CD4-positive, alpha-beta T cell treated with Interferon alpha-2 for 1 hour (primary cell): ENCODE data around the gene SHANK1.
"Not testable (repeated sequence)": the region's sequence is repeated elsewhere in the genome, so short reads cannot be mapped to it uniquely, and the experiment has no call there.

ENCODE experiments used
- DNase-seq, 2 donors: peaks; one replicate each; pipeline ENCODE4 v3.0.0-alpha.2; 2020 to 2022

The SHANK1 gene

DNA sequence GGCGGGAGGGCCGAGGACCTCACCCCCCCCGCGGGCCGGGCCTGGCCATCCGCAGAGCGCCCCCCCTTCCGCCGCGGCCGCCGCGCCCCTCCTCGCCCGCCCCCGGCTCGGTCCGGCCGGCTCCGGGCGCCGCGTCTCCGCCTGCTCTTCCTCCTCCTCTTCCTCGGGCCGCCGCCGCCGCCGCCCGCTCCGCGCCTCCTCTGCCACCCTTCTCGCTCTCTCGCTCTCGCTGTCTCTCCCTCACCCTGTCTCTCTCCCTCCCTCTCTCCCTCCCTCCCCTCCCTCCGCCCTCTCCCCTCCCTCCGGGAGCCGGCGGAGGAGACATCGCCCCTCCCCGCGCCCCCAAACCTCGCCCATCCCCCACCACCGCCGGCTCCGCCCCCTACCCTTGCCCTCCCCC, at the start of gene SHANK1:
Gene SHANK1, minus strand, starts transcription at position 237 of the 400 bp plus-strand sequence. CDS start 2,883 bp downstream, outside the sequence.
- DNase-seq: no peak

DNA sequence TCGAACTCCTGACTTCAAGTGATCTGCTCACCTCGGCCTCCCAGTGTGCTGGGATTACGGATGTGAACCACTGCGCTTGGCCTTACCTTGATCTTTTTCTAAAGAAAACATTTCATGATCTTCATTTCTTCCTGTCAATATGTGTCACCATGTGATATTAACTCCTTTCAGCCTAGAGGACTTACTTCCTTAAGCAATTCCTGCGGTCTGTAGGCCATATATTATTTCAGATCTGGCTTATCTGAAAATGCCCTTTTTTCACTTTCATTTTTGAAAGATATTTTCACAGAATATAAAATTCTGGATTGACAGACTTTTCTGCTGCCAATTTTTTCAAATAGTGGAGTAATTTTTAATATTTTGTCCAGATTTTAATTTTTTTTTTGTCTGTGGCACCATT, 48.7 kb upstream of the SHANK1 start:
- no peak for DNase-seq

DNA sequence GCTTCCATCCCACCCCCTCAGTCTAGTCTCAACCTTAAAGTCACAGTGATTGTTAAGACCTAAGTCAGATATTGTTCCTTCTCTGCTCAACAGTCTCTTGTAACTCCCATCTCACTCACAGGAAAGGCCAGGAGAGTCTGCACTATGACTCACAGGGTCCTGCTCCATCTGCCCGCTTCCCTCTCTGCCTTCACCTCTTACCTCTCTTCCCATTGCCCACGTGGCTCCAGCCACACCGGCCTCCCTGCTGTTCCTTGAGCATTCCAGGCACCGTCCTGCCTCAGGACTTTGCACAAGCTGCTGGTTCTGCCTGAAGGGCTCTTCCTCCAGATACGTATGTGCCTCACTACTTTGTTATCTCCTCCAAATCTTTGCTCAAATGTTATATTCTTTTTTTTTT, 47.7 kb upstream of the SHANK1 start:
- not testable (repeated sequence) for DNase-seq

- DNase-seq: not testable (repeated sequence)
Observed at GRCh38 chr19:50766746-50767145, 47.1 kb upstream of the SHANK1 start.

GRCh38 chr19:50764409-50764808, 44.8 kb upstream of the SHANK1 start:
- no peak for DNase-seq

DNA sequence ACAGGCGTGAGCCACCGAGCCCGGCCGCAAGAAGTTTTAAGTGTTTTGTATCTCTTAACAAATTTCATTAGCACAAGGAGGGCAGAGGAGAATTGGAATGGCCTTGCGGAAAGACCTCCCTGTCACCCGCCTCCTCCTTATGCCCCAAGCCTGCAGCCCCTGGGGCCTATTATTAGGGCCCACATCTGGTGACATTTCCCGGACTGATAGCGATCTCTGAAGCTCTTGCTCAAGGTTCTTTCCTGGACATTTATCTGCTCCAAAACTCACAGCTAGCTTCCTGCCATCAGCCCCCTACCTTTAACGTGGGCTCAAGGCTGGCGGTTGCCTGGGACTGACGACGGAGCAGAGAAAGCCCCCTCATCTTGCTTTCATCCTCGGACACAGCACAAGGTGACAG, 43.9 kb upstream of the SHANK1 start:
- not testable (repeated sequence) for DNase-seq

DNA sequence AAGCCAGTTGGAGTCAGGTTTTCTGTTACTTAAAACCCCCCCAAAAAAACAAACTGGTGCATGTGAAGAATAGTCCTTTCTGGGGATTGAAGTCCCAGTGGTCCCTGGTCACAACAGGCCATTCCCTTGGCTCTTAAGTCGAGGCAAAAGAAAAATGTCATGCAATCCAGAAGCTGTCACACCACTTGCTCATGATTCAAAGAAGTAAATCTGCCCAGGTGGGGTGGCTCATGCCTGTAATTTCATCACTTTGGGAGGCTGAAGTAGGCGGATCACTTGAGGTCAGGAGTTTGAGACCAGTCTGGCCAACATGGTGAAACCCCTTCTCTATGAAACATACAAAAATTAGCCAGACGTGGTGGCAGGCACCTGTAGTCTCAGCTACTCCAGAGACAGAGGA, 41.9 kb upstream of the SHANK1 start:
- DNase-seq: not testable (repeated sequence)

- peak in 1 of 2 donors; percentile 20 for DNase-seq
Observed at GRCh38 chr19:50759886-50760285, 40.3 kb upstream of the SHANK1 start.

- not testable (repeated sequence) for DNase-seq
Observed at GRCh38 chr19:50759076-50759475, 39.5 kb upstream of the SHANK1 start.

- DNase-seq: not testable (repeated sequence)
Observed at GRCh38 chr19:50757624-50758023, 38.0 kb upstream of the SHANK1 start.

DNA sequence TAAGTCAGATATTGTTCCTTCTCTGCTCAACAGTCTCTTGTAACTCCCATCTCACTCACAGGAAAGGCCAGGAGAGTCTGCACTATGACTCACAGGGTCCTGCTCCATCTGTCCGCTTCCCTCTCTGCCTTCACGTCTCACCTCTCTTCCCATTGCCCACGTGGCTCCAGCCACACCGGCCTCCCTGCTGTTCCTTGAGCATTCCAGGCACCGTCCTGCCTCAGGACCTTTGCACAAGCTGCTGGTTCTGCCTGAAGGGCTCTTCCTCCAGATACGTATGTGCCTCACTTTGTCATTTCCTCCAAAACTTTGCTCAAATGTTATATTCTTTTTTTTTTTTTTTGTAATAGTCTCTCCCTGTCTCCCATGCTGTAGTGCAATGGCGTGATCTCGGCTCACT, 36.6 kb upstream of the SHANK1 start:
- not testable (repeated sequence) for DNase-seq

- DNase-seq: no peak
Observed at GRCh38 chr19:50753879-50754278, 34.3 kb upstream of the SHANK1 start.

GRCh38 chr19:50750010-50750409, 30.4 kb upstream of the SHANK1 start:
- no peak for DNase-seq

- no peak for DNase-seq
Observed at GRCh38 chr19:50749490-50749889, 29.9 kb upstream of the SHANK1 start.

DNA sequence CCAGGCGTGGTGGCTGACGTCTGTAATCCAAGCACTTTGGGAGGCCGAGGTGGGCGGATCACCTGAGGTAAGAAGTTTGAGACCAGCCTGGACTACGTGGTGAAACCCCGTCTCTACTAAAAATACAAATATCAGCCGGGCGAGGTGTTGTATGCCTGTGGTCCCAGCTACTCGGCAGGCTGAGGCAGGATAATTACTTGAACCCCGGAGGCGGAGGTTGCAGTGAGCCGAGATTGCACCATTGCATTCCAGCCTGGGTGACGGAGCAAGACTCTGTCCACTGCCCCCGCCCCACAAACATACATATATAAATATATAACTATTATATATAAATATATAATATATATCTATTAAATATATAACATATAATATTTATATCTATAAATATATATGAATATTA, 27.5 kb upstream of the SHANK1 start:
- DNase-seq: not testable (repeated sequence)

- DNase-seq: no peak
Observed at GRCh38 chr19:50745221-50745620, 25.6 kb upstream of the SHANK1 start.

DNA sequence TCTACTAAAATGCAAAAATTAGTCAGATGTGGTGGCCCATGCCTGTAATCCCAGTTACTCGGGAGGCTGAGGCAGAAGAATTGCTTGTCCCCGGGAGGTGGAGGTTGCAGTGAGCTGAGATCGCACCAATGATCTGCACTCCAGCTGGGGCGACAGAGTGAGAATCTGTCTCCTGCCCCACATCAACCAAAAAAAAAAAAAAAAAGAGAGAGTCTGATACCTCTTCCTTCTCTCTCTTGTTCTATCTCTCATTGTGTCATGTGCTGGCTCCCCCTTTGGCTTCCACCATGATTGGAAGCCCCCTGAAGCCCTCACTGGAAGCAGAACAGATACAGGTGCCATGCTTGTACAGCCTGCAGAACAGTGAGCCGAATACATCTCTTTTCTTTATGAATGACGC, 23.9 kb upstream of the SHANK1 start:
- DNase-seq: no peak

DNA sequence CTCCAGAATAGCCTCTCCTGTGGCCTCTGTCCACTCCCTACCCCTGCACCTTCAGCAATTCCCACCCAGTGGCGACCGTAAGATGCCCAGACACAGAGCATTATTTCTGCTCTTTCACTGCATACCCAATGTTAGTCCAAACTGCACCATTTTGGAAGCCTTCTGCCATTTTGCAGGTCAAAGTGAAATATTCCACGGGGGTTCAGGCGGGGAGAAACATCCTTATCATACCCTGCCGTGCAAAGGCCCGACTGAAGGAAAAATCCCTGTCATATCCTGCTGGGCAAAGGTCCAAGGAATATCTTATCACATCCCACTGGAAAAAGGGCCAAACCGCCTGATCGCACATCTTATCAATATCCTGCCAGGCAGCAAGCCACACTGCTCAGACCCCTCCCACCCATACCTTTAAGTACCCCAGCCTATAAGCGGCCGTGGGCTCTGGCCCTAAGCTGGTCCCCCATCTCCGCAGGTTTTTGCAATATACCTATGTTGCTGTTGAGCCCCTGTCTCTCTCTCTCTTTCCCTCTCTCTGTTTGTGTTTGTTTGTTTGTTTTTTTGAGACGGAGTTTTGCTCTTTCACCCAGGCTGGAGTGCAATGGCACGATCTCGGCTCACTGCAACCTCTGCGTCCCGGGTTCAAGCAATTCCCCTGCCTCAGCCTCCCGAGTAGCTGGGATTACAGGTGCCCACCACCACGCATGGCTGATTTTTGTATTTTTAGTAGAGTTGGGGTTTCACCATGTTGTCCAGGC, 21.8 kb upstream of the SHANK1 start:
- no peak for DNase-seq

- no peak for DNase-seq
Observed at GRCh38 chr19:50739914-50740426, 20.4 kb upstream of the SHANK1 start.

- DNase-seq: no peak
Observed at GRCh38 chr19:50739132-50739913, 19.7 kb upstream of the SHANK1 start.

GRCh38 chr19:50736338-50736737, 16.7 kb upstream of the SHANK1 start:
- no peak for DNase-seq

DNA sequence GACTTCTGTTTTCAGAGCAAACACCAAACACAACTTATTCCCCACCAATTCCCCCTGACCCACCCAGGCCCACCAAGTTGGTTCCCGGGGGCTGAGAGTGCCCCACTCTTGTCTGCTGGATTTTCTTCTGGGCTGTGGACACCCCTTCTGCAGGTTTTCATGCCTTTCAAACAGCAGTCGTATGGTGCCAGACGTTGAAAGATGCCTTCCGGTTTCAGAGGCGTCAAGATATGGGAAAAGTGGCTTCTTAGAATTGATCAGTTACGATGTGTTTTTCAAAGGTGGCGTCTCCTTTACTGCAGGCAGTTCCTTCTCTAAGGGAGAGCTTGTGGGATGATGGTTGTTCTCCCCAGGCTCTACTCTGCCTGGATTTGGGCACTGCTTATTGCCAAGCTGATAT, 16.3 kb upstream of the SHANK1 start:
- DNase-seq: no peak

GRCh38 chr19:50729894-50730293, 10.3 kb upstream of the SHANK1 start:
- no peak for DNase-seq
